HUES48 (cell line): ENCODE data around the gene GALNT9.

ENCODE experiments used
- H3K27ac ChIP-seq: one replicate; pipeline ENCODE4 v1.7.0; 2013; ENCODE audit warnings: low read depth, low read length, inconsistent platforms
- H3K27me3 ChIP-seq: 2 replicates; pipeline ENCODE4 v1.6.1; 2013; ENCODE audit warnings: mild to moderate bottlenecking, low read length; ENCODE audit not compliant: control insufficient read depth, insufficient read depth
- H3K36me3 ChIP-seq: 2 replicates; pipeline ENCODE4 v1.6.1; 2013; ENCODE audit warnings: low read length; ENCODE audit not compliant: control insufficient read depth, insufficient read depth
- H3K4me1 ChIP-seq: 2 replicates; pipeline ENCODE4 v1.6.1; 2013; ENCODE audit warnings: mild to moderate bottlenecking, low read length; ENCODE audit not compliant: control insufficient read depth, insufficient read depth
- H3K4me3 ChIP-seq: 2 replicates; pipeline ENCODE4 v1.5.1; 2013; ENCODE audit warnings: mild to moderate bottlenecking, low read depth, low read length
- H3K9ac ChIP-seq: 2 replicates; pipeline ENCODE4 v1.6.1; 2013; ENCODE audit warnings: mild to moderate bottlenecking, low read depth, low read length, moderate library complexity
- H3K9me3 ChIP-seq: 2 replicates; pipeline ENCODE4 v1.6.1; 2013; ENCODE audit warnings: low read length; ENCODE audit not compliant: control insufficient read depth, insufficient read depth

The GALNT9 gene

GRCh38 chr12:132147423-132148367 is 181.7 kb downstream of the GALNT9 start:
- H3K9ac ChIP-seq, result no peak overlapping the region
- no peaks in the 10 kb centered on the region for H3K9me3 ChIP-seq
- H3K4me1 ChIP-seq, result 0 out of 2 replicates have a peak, but pooled peaks cover 5% of the 10 kb centered on the region
- no peak overlapping the region for H3K4me3 ChIP-seq
- H3K36me3 ChIP-seq, result peaks cover 39% of the 10 kb centered on the region
- no peak overlapping the region for H3K27ac ChIP-seq
- H3K27me3 ChIP-seq, result no peaks in the 10 kb centered on the region

GRCh38 chr12:132146772-132147422 is 182.5 kb downstream of the GALNT9 start:
- peaks cover 41% of the 10 kb centered on the region for H3K36me3 ChIP-seq
- H3K27ac ChIP-seq, result no peak overlapping the region
- H3K9ac ChIP-seq, result no peak overlapping the region
- no peak overlapping the region for H3K4me3 ChIP-seq
- H3K9me3 ChIP-seq, result no peaks in the 10 kb centered on the region
- no peaks in the 10 kb centered on the region for H3K27me3 ChIP-seq
- 0 out of 2 replicates have a peak, but pooled peaks cover 5% of the 10 kb centered on the region for H3K4me1 ChIP-seq
